PFSK-1 (cell line): ENCODE data around the gene ABR.

Experiments
- POLR2AphosphoS5 ChIP-seq: IDR thresholded peaks from 2 replicates; pipeline ENCODE4 v1.6.1; 2012; ENCODE audit warnings: low read depth, mild to moderate bottlenecking, control low read depth, low read length, moderate library complexity
- REST ChIP-seq, 2 experiments: IDR thresholded peaks; 2 replicates each; pipeline versions ENCODE4 v1.6.1 to v1.8.0; 2011 to 2012; ENCODE audit warnings: low read depth in 2 of 2, low read length in 2 of 2, control low read depth in 1 of 2, inconsistent platforms in 1 of 2, mild to moderate bottlenecking in 1 of 2, moderate library complexity in 1 of 2; ENCODE audit not compliant: insufficient read depth in 1 of 2
- SIN3A ChIP-seq: IDR thresholded peaks from 2 replicates; pipeline ENCODE4 v1.6.1; 2012; ENCODE audit warnings: mild to moderate bottlenecking, low read length, moderate library complexity, borderline replicate concordance; ENCODE audit not compliant: insufficient read depth
- TAF1 ChIP-seq: IDR thresholded peaks from 2 replicates; pipeline ENCODE4 v1.6.1; 2012; ENCODE audit warnings: low read length, control low read depth, borderline replicate concordance; ENCODE audit not compliant: insufficient read depth

DNA sequence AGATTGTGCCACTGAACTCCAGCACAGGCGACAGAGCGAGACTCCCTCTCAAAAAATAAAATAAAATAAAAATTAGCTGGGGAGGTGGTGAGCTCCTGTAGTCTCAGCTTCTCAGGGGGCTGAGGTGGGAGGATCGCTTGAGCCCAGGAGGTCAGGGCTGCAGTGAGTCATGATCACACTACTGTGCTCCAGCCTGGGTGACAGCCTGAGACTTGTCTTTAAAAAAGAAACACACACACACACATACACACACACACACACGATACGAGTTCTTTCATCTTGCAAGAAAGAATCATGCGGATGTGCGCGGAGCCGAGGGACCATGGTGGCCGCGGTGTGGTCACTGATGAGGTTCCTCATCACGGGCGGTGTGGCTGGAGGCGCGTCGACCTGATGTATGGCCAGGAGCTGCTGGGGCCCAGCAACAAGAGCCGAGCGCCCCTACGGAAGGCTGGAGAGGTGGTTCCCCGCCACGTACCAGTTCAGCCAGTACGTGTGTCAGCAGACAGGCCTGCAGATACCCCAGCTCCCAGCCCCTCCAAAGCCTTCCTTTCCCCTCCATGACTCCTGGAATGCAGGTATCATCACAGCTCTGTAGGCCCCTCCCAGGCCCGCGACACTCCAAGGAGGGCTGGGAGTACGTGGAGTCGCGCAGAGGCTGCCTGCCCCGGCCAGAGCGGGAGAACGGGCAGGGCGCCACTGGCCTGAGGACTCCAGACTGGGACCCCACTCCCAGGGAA is 220.9 kb downstream of the ABR start:
- TF ChIP-seq SIN3A (no peak), TAF1 (no peak), POLR2AphosphoS5 (no peak), REST (IDR thresholded peaks at IDR 0.05; ENCODE audit: insufficient read depth in 1 of 2, low read depth in 2 of 2, low read length in 2 of 2) (no peak)
